ENCODE measurements around the gene LCN6.
"Not testable (repeated sequence)": the region's sequence is repeated elsewhere in the genome, so short reads cannot be mapped to it uniquely, and the experiment has no call there.

GRCh38 chr9:136760834-136761544 is 12.7 kb upstream of the LCN6 start:
- TF ChIP-seq CTCF (IDR thresholded peaks at IDR 0.05), result peak in 3 of 5 experiments; percentile 20 to 23 (median 21)
- TF ChIP-seq EP300, POLR2A (IDR thresholded peaks at IDR 0.05): not testable (repeated sequence)
